HG03432 (cell line): ENCODE results near the gene SOS2.
"Not testable (repeated sequence)": the region's sequence is repeated elsewhere in the genome, so short reads cannot be mapped to it uniquely, and the experiment has no call there.

Experiments
- ATAC-seq: cut with Tn5 transposase; IDR thresholded peaks from one replicate; pipeline ENCODE4 v1.9.1; 2021; ENCODE audit warnings: mild to moderate bottlenecking, moderate library complexity; ENCODE audit not compliant: unreplicated experiment

The SOS2 gene

GRCh38 chr14:50087341-50088116, 143.8 kb downstream of the SOS2 start:
- no peak for ATAC-seq

- no peak for ATAC-seq
Observed at GRCh38 chr14:50086321-50086711, 145.1 kb downstream of the SOS2 start.

- peak; percentile 58 for ATAC-seq
Observed at GRCh38 chr14:50085570-50086320, 145.6 kb downstream of the SOS2 start.

- ATAC-seq = no peak
Observed at GRCh38 chr14:50084666-50085065, 146.7 kb downstream of the SOS2 start.

GRCh38 chr14:50083467-50084337, 147.7 kb downstream of the SOS2 start:
- ATAC-seq = peak; percentile 52

GRCh38 chr14:50082784-50083466, 148.5 kb downstream of the SOS2 start:
- ATAC-seq = peak; percentile 75

GRCh38 chr14:50082308-50082742, 149.1 kb downstream of the SOS2 start:
- ATAC-seq = no peak

- not testable (repeated sequence) for ATAC-seq
Observed at GRCh38 chr14:50079103-50079502, 152.3 kb downstream of the SOS2 start.

GRCh38 chr14:50073663-50074062, 157.7 kb downstream of the SOS2 start:
- not testable (repeated sequence) for ATAC-seq

GRCh38 chr14:50072395-50072794, 159.0 kb downstream of the SOS2 start:
- ATAC-seq = no peak

- no peak for ATAC-seq
Observed at GRCh38 chr14:50070840-50071548, 160.4 kb downstream of the SOS2 start.

GRCh38 chr14:50070230-50070629, 161.1 kb downstream of the SOS2 start:
- ATAC-seq = no peak

- ATAC-seq = no peak
Observed at GRCh38 chr14:50069325-50069724, 162.1 kb downstream of the SOS2 start.

- ATAC-seq = no peak
Observed at GRCh38 chr14:50068496-50068895, 162.9 kb downstream of the SOS2 start.

- no peak for ATAC-seq
Observed at GRCh38 chr14:50067723-50068495, 163.5 kb downstream of the SOS2 start.
